Stomach (tissue), 9 donors: Measurements from ENCODE around the gene ANXA2R. TPM values are rescaled to one million over a fixed set of nuclear protein-coding genes. Genes with fewer than 3 reads are reported as not detected.
"Not testable (repeated sequence)": the region's sequence is repeated elsewhere in the genome, so short reads cannot be mapped to it uniquely, and the experiment has no call there.

ENCODE experiments used
- DNase-seq, 2 donors: peaks; one replicate each; pipeline versions ENCODE4 v3.0.0 to v3.0.0-alpha.2; 2013 to 2019
- H3K27ac ChIP-seq, 5 donors: fragments of 200-600 bp in 4 of 5; sonication (generic) in 4 of 5; one replicate each; pipeline ENCODE4 v1.5.1; 2013 to 2019; ENCODE audit warnings: mild to moderate bottlenecking in 1 of 5, moderate library complexity in 1 of 5
- H3K27me3 ChIP-seq, 3 donors: fragments of 200-600 bp; sonication (generic); one replicate each; pipeline ENCODE4 v1.5.1; 2017 to 2019; ENCODE audit warnings: mixed run types in 1 of 3
- H3K36me3 ChIP-seq, 4 donors: fragments of 200-600 bp; sonication (generic); 1 replicate in 3 of 4; 2 replicates in 1 of 4; pipeline ENCODE4 v1.5.1; 2016 to 2019
- H3K4me1 ChIP-seq, 4 donors: fragments of 200-600 bp; sonication (generic); one replicate each; pipeline ENCODE4 v1.5.1; 2016 to 2019
- H3K4me3 ChIP-seq, 4 donors: fragments of 200-600 bp; sonication (generic) in 3 of 4; one replicate each; pipeline ENCODE4 v1.5.1; 2016 to 2019; ENCODE audit warnings: mild to moderate bottlenecking in 1 of 4
- H3K9me3 ChIP-seq, 4 donors: fragments of 200-600 bp; sonication (generic); one replicate each; pipeline ENCODE4 v1.5.1; 2016 to 2019
- CTCF ChIP-seq, 7 experiments: fragments of 450-650 bp in 4 of 7; fragments of 200-600 bp in 3 of 7; sonication (generic) in 3 of 7; IDR thresholded peaks; one replicate each; pipeline ENCODE4 v1.5.1; 2016 to 2019; ENCODE audit warnings: antibody characterized with exemption in 7 of 7, control low read depth in 2 of 7, mild to moderate bottlenecking in 1 of 7
- EP300 ChIP-seq: sonication (generic); formaldehyde crosslinking; IDR thresholded peaks from one replicate; pipeline ENCODE4 v1.6.1; 2017; ENCODE audit warnings: antibody characterized with exemption
- POLR2A ChIP-seq, 4 donors: fragments of 450-650 bp; IDR thresholded peaks; one replicate each; pipeline ENCODE4 v1.6.1; 2016; ENCODE audit warnings: antibody characterized with exemption in 4 of 4, control low read depth in 2 of 4, mild to moderate bottlenecking in 1 of 4, moderate library complexity in 1 of 4
- POLR2AphosphoS5 ChIP-seq, 3 donors: sonication (generic); formaldehyde crosslinking; IDR thresholded peaks; one replicate each; pipeline ENCODE4 v1.6.1; 2016; ENCODE audit warnings: antibody characterized with exemption in 3 of 3
- WGBS, 5 donors: extraction: QIAGEN DNeasy Blood & Tissue Kit in 3 of 5; methylation state at CpG; one replicate each; pipeline versions ENCODE4 v1.1.5 to v1.1.7; 2013 to 2018; 5-methylcytosine and 5-hydroxymethylcytosine counted together
- intact Hi-C: fragments of 100-400 bp; cut with DNase I; formaldehyde crosslinking; loops from one replicate; pipeline ENCODE4 v1.15.1; 2023; ENCODE audit warnings: low total_unique reads
- polyA plus RNA-seq, 3 donors: library from polyadenylated mRNA; stranded (reverse); fragments of 200-250 nt; gene quantifications; one replicate each; pipeline ENCODE4 v1.2.3, GENCODE V29; 2013
- total RNA-seq, 5 donors: library from RNA; depleted of rRNA; stranded (reverse); fragments of >200 nt; gene quantifications; one replicate each; pipeline versions ENCODE4 v1.1.0 to v1.2.3, GENCODE V29; 2014 to 2016
- donor health status: healthy with polysubstance abuse.
- donor health status: Bipolar disorder and iron deficiency.
- donor health status: healthy.

The ANXA2R gene
- total and polyA plus RNA-seq, 8 donors = 0.76 to 7.5 (median 2.2) TPM; not detected in 1

- intact Hi-C loops = no loop called here
- H3K36me3 ChIP-seq = peaks cover 14 to 53% (median 45%) of the 10 kb centered on the region in 4 donors
- H3K27me3 ChIP-seq = no peaks in the 10 kb centered on the region
- peaks cover 6 to 35% (median 23%) of the 10 kb centered on the region in 4 donors for H3K4me1 ChIP-seq
- no peak overlapping the region for H3K4me3 ChIP-seq
- H3K9me3 ChIP-seq = no peaks in the 10 kb centered on the region
- DNase-seq = peak; percentile 35 to 42
- peak in 5 of 7 experiments; percentile 26 to 49 (median 32) for TF ChIP-seq CTCF (IDR thresholded peaks at IDR 0.05)
- no peak for TF ChIP-seq EP300
- WGBS, 5 donors = 92 to 97% (median 95%) methylated on average over 12 of the region's 12 CpGs
- H3K27ac ChIP-seq = no peak overlapping the region
These were observed 33.8 kb upstream of the ANXA2R start for GRCh38 chr5:43073597-43074546.

GRCh38 chr5:43069401-43069720, 29.2 kb upstream of the ANXA2R start:
- H3K9me3 ChIP-seq, DNase-seq, H3K27ac ChIP-seq, H3K27me3 ChIP-seq, intact Hi-C loops: not testable (repeated sequence)
- Histone ChIP-seq H3K4me1 (peaks cover 18 to 43% (median 37%) of the 10 kb centered on the region in 4 donors), H3K4me3 (peak overlapping the region in 2 of 4 donors; percentile 78 to 84), H3K36me3 (peaks cover 14 to 26% (median 24%) of the 10 kb centered on the region in 4 donors)
- 77 to 92% (median 86%) methylated on average over 3 of the region's 3 CpGs for WGBS, 5 donors

- Histone ChIP-seq H3K4me3 (peak overlapping the region; percentile 66 to 86 (median 81)), H3K9me3 (no peaks in the 10 kb centered on the region), H3K27ac (peak overlapping the region in 3 of 5 donors; percentile 98 to 100 (median 99)), H3K4me1 (peaks cover 18 to 48% (median 45%) of the 10 kb centered on the region in 4 donors), H3K27me3 (no peaks in the 10 kb centered on the region), H3K36me3 (peaks cover 14 to 26% (median 23%) of the 10 kb centered on the region in 4 donors)
- 67 to 85% (median 71%) methylated on average over 2 of the region's 2 CpGs for WGBS, 5 donors
- intact Hi-C loops = no loop called here
- TF ChIP-seq EP300 (no peak), POLR2A (IDR thresholded peaks at IDR 0.05) (no peak), POLR2AphosphoS5 (IDR thresholded peaks at IDR 0.05) (no peak), CTCF (IDR thresholded peaks at IDR 0.05) (no peak)
- DNase-seq = no peak
These were observed 27.9 kb upstream of the ANXA2R start for GRCh38 chr5:43068037-43068436.

GRCh38 chr5:43066799-43067741, 27.0 kb upstream of the ANXA2R start:
- Histone ChIP-seq H3K36me3 (peaks cover 13 to 25% (median 21%) of the 10 kb centered on the region in 4 donors), H3K27ac (peak overlapping the region; percentile 94 to 100 (median 98)), H3K9me3 (no peaks in the 10 kb centered on the region), H3K4me3 (peak overlapping the region; percentile 66 to 86 (median 81)), H3K4me1 (peaks cover 18 to 48% (median 45%) of the 10 kb centered on the region in 4 donors), H3K27me3 (no peaks in the 10 kb centered on the region)
- intact Hi-C loops = no loop called here
- 0 to 1% (median 0%) methylated on average over 42 to 45 of the region's 45 CpGs for WGBS, 5 donors
- no peak for TF ChIP-seq POLR2A (IDR thresholded peaks at IDR 0.05)
- peak; percentile 91 to 92 (median 91) for TF ChIP-seq POLR2AphosphoS5 (IDR thresholded peaks at IDR 0.05)
- no peak for TF ChIP-seq EP300
- TF ChIP-seq CTCF (IDR thresholded peaks at IDR 0.05) = no peak
- DNase-seq = peak; percentile 87 to 96
